Activated B cell treated with CpG ODN at 0.5 μM for 24 hours (primary cell): ENCODE data around the gene LPIN2. TPM values are rescaled to one million over a fixed set of nuclear protein-coding genes. Genes with fewer than 3 reads are reported as not detected.

Source experiments
- ATAC-seq: fragments of 200-7000 bp; cut with Tn5 transposase; one replicate; pipeline ENCODE4 v1.10.0; 2021; ENCODE audit warnings: low read depth, mild to moderate bottlenecking, moderate library complexity
- CTCF ChIA-PET: fragments of 350-600 bp; sonication (Branson Sonifier 250); formaldehyde crosslinking; loops from one replicate; lab custom pipeline; 2021; ENCODE audit warnings: antibody characterized with exemption; lab: Charles Lee
- POLR2A ChIA-PET: fragments of 350-600 bp; sonication (Branson Sonifier 250); formaldehyde crosslinking; loops from one replicate; lab custom pipeline; 2021; ENCODE audit warnings: antibody characterized with exemption; lab: Charles Lee
- DNase-seq: peaks from one replicate; pipeline ENCODE4 v3.0.0; 2022
- H3K27ac Mint-ChIP-seq: one replicate; pipeline ENCODE4 v1.8.0; 2020; ENCODE audit warnings: mixed read lengths
- H3K27me3 Mint-ChIP-seq: one replicate; pipeline ENCODE4 v1.8.0; 2021; ENCODE audit warnings: mixed read lengths
- H3K36me3 Mint-ChIP-seq: one replicate; pipeline ENCODE4 v1.8.0; 2021; ENCODE audit warnings: low read depth, mixed read lengths
- H3K4me1 Mint-ChIP-seq: one replicate; pipeline ENCODE4 v1.8.0; 2021; ENCODE audit warnings: mixed read lengths
- H3K4me3 Mint-ChIP-seq: one replicate; pipeline ENCODE4 v1.8.0; 2020; ENCODE audit warnings: mild to moderate bottlenecking, mixed read lengths
- H3K9me3 Mint-ChIP-seq: one replicate; pipeline ENCODE4 v1.8.0; 2020; ENCODE audit warnings: mixed read lengths
- intact Hi-C: fragments of 100-400 bp; cut with micrococcal nuclease; formaldehyde crosslinking; loops from one replicate; pipeline ENCODE4 v1.15.1; 2024
- total RNA-seq: library from RNA; stranded (reverse); gene quantifications from 2 replicates; pipeline ENCODE4 v1.2.3, GENCODE V29; 2022
- TF ChIP-seq, protein P1 (sequence below): fragments of 200-600 bp; IDR thresholded peaks from one replicate; pipeline ENCODE4 v1.8.0; 2022; ENCODE audit warnings: antibody characterized with exemption, mild to moderate bottlenecking

Gene LPIN2
- total RNA-seq, 1 donor from 2014 or later, result 24.4 TPM

DNA sequence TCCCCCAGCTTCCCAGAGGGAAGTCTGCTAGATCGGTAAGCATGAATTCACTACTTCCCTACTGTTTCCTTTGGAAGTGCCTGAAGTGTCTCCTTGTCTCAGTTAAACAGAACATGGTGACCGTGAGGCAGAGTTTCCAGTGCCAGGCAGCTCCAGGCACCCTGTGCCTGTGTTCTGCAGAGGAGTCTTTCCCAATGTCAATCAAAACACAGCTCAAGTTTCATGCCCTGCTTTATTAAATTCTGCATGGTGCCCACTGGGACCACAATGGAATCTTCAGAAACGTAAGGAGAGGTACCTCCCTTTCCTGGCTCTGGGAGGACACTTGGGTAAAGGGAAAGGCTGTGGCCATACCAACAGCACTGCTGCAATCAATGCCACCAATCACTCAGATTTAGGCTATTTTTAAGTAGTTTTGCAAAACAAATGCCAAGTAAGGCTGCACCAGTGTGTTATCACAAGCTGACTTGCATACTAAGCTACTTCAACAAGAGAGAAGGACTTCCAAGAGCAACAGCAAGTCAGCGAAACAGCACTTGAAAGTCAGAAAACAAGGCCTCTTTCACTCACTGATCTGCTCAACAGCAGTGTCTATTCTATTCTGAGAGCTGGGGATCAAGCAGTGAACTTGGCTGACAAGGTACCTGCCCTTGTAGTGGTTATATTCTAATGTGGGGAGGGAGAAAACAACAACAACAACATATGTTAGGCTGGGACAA is 14.9 kb downstream of the LPIN2 start:
- TF ChIP-seq, protein P1, sequence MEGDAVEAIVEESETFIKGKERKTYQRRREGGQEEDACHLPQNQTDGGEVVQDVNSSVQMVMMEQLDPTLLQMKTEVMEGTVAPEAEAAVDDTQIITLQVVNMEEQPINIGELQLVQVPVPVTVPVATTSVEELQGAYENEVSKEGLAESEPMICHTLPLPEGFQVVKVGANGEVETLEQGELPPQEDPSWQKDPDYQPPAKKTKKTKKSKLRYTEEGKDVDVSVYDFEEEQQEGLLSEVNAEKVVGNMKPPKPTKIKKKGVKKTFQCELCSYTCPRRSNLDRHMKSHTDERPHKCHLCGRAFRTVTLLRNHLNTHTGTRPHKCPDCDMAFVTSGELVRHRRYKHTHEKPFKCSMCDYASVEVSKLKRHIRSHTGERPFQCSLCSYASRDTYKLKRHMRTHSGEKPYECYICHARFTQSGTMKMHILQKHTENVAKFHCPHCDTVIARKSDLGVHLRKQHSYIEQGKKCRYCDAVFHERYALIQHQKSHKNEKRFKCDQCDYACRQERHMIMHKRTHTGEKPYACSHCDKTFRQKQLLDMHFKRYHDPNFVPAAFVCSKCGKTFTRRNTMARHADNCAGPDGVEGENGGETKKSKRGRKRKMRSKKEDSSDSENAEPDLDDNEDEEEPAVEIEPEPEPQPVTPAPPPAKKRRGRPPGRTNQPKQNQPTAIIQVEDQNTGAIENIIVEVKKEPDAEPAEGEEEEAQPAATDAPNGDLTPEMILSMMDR, result no peak
- intact Hi-C loops, result no loop called here
- Mint-ChIP-seq H3K9me3 (no peaks in the 10 kb centered on the region), H3K27me3 (no peaks in the 10 kb centered on the region), H3K4me1 (peaks cover 29% of the 10 kb centered on the region), H3K4me3 (no peak overlapping the region), H3K27ac (no peak overlapping the region), H3K36me3 (peaks cover 9% of the 10 kb centered on the region)
- ChIA-PET CTCF (interaction anchor here (2.3 to 2.5 kb wide), 2 partner anchors 65 to 248 kb away, joined by 9 read pairs; no protein-coding TSS in a partner anchor), POLR2A (interaction anchor here (1.1 kb wide), 1 partner anchor 248 kb away, joined by 3 read pairs; no protein-coding TSS in a partner anchor)
- no peak for DNase-seq
- no peak for ATAC-seq

DNA sequence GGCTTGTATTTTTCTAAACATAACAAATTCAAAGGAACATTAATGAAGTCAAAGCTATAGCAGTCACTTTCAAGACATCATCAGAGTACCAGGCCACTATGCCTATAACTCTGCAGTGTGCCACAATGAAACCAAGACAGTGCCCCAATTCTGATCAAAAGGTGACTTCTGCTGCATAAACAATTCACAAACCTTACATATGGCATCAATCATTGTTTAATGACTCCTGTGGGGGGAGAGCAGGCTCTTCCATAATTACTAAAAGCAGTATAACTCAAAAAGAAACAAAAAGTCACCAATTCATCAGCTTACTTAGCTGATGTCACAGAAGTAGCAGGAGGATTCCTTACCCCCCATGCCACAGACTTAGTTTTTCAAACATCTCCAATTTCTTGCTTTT is 15.5 kb downstream of the LPIN2 start:
- Mint-ChIP-seq H3K9me3 (no peaks in the 10 kb centered on the region), H3K36me3 (peaks cover 4% of the 10 kb centered on the region), H3K4me1 (peaks cover 29% of the 10 kb centered on the region), H3K27ac (no peak overlapping the region), H3K4me3 (no peak overlapping the region), H3K27me3 (no peaks in the 10 kb centered on the region)
- intact Hi-C loops, result no loop called here
- TF ChIP-seq, protein P1, result no peak
- ChIA-PET CTCF (interaction anchor here (2.3 to 2.5 kb wide), 2 partner anchors 65 to 249 kb away, joined by 9 read pairs; no protein-coding TSS in a partner anchor), POLR2A (interaction anchor here (0.6 to 1.1 kb wide), 2 partner anchors 122 to 249 kb away, joined by 3 read pairs; no protein-coding TSS in a partner anchor)
- no peak for DNase-seq
- no peak for ATAC-seq

DNA sequence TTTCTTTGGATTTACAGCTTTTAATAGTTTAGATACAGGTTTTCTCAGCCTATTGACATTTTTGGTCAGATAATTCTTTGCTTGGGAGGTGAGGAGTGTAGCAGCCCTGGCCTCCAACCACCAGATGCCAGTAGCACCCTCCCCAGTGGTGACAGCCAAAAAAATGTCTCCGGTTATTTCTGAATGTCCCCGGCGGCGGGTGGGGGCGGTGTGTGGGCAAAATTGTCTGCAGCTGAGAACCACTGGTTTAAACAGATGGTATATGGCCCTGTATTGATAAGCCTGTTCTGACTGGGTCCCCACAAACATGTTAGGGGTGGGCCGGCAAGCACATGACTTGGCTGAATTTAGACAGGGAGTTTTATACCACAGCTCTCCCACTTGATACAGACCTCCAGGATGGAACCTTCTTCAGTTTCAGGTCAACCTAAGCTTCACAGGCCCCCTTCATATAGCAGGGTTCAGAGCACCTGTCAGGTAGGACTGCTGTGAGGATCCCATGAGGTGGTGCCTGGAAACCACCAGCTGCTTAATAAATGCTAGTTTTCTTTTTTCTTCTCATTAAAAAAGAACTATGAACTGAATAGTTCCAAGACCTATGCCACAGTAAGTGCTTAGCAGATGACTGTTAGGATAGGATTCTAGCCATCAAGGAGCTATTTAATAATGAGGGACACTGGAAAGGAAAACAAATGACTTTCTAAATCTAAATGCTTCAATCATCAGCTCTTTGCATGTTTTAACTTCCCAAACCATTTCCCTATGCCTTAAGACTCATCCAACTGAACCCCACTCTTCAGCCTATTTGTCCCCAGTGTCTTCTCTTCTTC is 18.1 kb downstream of the LPIN2 start:
- H3K4me3 Mint-ChIP-seq, result peak overlapping the region; percentile 48
- TF ChIP-seq, protein P1, result no peak
- ATAC-seq (peak; percentile 97), DNase-seq (peak; percentile 47)
- peak overlapping the region; percentile 50 for H3K27ac Mint-ChIP-seq
- POLR2A ChIA-PET, result interaction anchor here (0.7 to 2.5 kb wide), 8 partner anchors 10 to 599 kb away, joined by 3 to 43 read pairs (median 4); partner anchors contain the start of gene MYL12A
- intact Hi-C loops, result loop anchor here (1.0 to 2.0 kb wide), 6 partner anchors 18 to 672 kb away; partner anchors contain the start of gene LPIN2
- H3K9me3 Mint-ChIP-seq, result no peaks in the 10 kb centered on the region
- peaks cover 34% of the 10 kb centered on the region for H3K4me1 Mint-ChIP-seq
- no peaks in the 10 kb centered on the region for H3K36me3 Mint-ChIP-seq
- no peaks in the 10 kb centered on the region for H3K27me3 Mint-ChIP-seq
- CTCF ChIA-PET, result interaction anchor here (0.6 to 3.9 kb wide), 31 partner anchors 9 to 671 kb away, joined by 3 to 119 read pairs (median 4); partner anchors contain the start of genes MYL12A and MYOM1

DNA sequence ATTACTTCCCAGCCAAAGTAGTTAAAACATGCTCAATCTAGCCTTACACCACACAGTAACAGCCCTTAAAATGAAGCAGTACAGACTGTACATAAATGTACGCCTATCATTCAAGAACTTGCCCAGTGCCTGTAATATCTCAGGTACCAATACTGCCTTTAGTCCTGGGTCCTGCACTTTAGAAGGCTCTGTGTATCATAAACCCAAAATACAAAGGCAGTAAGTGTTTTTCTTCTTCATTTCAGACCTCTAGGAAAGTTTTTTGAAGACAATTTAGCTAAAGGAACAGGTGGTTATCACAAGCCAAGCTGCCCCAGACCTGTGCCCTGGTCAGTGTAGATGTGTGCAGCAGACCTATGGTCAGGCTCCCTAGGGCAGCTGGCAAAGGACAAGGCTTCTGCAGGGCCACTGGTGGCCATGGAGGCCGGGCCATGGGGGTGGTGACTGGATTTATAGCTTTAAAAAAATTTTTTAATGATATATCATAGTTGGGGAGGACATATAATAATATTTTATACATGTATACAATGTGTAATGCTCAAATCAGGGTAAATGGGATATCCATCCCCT is 18.8 kb downstream of the LPIN2 start:
- ChIA-PET POLR2A (interaction anchor here (0.5 to 2.5 kb wide), 9 partner anchors 9 to 622 kb away, joined by 3 to 43 read pairs (median 4); partner anchors contain the start of gene MYL12A), CTCF (interaction anchor here (0.6 to 3.9 kb wide), 30 partner anchors 8 to 672 kb away, joined by 3 to 119 read pairs (median 4); partner anchors contain the start of genes MYL12A and MYOM1)
- no peak overlapping the region for H3K27ac Mint-ChIP-seq
- TF ChIP-seq, protein P1, result no peak
- ATAC-seq, result no peak
- H3K27me3 Mint-ChIP-seq, result no peaks in the 10 kb centered on the region
- DNase-seq, result no peak
- H3K4me1 Mint-ChIP-seq, result peaks cover 34% of the 10 kb centered on the region
- no peak overlapping the region for H3K4me3 Mint-ChIP-seq
- no peaks in the 10 kb centered on the region for H3K36me3 Mint-ChIP-seq
- intact Hi-C loops, result loop anchor here (1.0 to 2.0 kb wide), 6 partner anchors 19 to 673 kb away; partner anchors contain the start of gene LPIN2
- no peaks in the 10 kb centered on the region for H3K9me3 Mint-ChIP-seq
